Epithelial cell of esophagus (primary cell): ENCODE data around the gene PJA1.

Experiments
- DNase-seq: peaks from one replicate; pipeline ENCODE4 v3.0.0; 2010; ENCODE audit warnings: low read depth
- H3K4me3 ChIP-seq: 2 replicates; pipeline ENCODE4 v1.5.1; 2011; ENCODE audit warnings: mild to moderate bottlenecking, low read length, control low read depth
- TF ChIP-seq, protein P1 (sequence below): IDR thresholded peaks from 2 replicates; pipeline ENCODE4 v1.5.1; 2011; ENCODE audit warnings: low read depth, mild to moderate bottlenecking, low read length, control low read depth, inconsistent platforms; ENCODE audit not compliant: insufficient read depth; ENCODE audit errors: missing control alignments

The PJA1 gene, protein sequence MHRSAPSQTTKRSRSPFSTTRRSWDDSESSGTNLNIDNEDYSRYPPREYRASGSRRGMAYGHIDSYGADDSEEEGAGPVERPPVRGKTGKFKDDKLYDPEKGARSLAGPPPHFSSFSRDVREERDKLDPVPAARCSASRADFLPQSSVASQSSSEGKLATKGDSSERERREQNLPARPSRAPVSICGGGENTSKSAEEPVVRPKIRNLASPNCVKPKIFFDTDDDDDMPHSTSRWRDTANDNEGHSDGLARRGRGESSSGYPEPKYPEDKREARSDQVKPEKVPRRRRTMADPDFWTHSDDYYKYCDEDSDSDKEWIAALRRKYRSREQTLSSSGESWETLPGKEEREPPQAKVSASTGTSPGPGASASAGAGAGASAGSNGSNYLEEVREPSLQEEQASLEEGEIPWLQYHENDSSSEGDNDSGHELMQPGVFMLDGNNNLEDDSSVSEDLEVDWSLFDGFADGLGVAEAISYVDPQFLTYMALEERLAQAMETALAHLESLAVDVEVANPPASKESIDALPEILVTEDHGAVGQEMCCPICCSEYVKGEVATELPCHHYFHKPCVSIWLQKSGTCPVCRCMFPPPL

DNA sequence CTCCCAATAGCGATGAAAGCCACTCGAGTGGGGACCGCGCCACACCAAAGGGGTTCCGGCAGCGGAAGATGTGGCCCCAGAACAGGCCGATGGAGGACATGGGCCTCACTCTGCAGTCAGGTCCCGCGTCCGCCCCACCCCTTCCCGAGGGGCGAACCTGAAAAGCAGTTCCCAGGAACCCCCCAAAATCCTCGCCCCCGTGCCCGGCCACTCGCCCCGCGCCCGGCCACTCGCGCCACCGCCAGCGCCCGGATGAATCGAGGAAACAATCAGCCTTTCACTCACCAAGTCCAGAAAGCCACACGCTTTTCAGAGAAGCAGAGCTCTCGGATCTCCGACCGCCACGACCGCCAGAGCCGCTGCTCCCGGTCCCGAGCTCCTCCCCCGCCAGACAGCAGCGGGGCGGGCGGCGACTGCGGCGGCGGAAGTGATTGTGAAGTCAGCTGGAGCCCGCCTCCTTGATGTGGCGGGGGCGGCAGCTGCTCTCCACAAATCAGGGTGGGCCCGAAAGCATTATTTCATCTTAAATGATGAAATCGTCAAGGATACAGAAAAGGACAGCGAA, at the start of gene PJA1:
TSS of gene PJA1 (minus strand) at position 367 of the 565 bp plus-strand sequence. CDS start 2,380 bp downstream, outside the sequence.
- H3K4me3 ChIP-seq: peak within 1 kb of the TSS; percentile 69
- peak; percentile 70 for DNase-seq
- TF ChIP-seq, protein P1, sequence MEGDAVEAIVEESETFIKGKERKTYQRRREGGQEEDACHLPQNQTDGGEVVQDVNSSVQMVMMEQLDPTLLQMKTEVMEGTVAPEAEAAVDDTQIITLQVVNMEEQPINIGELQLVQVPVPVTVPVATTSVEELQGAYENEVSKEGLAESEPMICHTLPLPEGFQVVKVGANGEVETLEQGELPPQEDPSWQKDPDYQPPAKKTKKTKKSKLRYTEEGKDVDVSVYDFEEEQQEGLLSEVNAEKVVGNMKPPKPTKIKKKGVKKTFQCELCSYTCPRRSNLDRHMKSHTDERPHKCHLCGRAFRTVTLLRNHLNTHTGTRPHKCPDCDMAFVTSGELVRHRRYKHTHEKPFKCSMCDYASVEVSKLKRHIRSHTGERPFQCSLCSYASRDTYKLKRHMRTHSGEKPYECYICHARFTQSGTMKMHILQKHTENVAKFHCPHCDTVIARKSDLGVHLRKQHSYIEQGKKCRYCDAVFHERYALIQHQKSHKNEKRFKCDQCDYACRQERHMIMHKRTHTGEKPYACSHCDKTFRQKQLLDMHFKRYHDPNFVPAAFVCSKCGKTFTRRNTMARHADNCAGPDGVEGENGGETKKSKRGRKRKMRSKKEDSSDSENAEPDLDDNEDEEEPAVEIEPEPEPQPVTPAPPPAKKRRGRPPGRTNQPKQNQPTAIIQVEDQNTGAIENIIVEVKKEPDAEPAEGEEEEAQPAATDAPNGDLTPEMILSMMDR: no peak

DNA sequence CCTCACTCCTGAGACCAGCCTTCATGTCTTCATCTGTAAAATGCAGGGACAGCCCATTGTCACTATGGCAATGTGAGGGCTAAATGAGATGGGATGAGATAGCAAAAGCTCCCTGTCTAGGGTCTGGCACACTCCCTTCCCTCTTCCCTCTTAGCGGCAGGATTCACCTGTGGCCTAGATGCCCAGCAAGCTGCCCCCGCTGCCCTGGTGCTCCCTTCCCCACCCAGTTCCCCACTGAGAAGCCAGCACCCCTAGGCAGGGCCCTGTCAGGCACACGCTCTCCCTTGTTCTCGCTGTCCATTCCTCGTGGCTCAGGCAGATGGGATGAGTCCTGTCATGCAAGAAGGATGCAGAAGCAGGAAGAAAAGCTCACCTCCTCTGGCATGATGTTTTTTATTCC, 49.2 kb upstream of the PJA1 start:
- H3K4me3 ChIP-seq: no peak overlapping the region
- TF ChIP-seq, protein P1: no peak
- no peak for DNase-seq

DNA sequence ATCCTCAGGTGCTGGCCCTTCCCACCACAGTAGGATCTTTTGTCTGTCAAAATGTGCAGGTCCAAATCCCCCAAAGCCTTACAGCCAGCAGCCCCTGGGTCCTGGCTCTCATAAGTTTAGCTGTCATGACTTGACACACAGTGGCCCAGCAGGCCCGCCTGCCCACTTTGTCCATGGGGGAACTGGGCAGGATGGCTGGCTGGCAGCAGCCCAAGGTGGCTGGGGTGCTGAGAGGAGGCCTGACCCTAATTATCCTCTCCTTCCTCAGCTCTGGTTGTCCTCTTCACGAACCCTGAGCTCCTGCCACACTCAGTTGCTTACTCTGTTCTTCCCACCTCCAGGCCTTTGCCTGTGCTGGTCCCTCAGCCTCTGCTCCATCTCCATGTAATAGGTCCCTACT, 46.4 kb upstream of the PJA1 start:
- H3K4me3 ChIP-seq: no peak overlapping the region
- TF ChIP-seq, protein P1: no peak
- no peak for DNase-seq

DNA sequence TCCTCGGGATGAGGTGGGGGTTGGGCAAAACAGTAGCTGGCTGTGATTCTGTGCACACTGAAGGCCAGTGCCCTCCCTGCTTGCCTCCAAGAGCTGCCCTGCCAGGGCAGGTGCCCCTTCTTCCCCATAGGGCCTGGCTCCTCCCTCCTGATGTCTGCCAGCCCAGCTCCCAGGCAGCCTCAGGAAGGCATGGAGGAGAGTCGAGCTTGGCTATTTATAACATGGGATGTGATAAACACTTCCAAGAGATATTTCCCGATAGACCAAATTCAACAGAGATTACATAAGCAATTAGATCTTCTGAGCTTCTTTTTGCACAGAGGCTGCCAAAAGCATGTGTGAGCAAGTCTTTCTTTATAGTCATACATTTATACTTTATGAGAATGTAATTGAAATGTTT, 45.3 kb upstream of the PJA1 start:
- DNase-seq: peak; percentile 63
- TF ChIP-seq, protein P1: no peak
- H3K4me3 ChIP-seq: no peak overlapping the region

DNA sequence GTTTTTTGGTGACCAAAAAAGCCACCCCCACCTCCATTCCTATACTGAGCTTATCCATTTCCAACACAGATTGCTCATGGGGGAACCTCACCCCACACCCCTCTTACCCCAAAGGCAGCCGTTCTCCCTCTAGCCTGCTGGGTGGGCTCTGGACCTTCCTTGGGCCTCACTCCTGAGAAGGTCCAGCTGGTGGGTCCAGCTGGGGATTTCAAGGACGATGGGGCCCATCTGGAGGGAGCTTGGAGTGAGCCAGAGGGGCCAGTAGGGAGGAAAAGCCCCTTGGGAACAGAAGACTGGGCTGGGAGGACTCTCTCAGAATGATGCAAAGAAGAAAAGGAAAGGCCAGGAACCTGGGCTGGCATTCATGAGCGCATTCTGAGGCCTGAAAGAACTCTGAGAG, 42.0 kb upstream of the PJA1 start:
- no peak overlapping the region for H3K4me3 ChIP-seq
- no peak for DNase-seq
- TF ChIP-seq, protein P1: no peak

DNA sequence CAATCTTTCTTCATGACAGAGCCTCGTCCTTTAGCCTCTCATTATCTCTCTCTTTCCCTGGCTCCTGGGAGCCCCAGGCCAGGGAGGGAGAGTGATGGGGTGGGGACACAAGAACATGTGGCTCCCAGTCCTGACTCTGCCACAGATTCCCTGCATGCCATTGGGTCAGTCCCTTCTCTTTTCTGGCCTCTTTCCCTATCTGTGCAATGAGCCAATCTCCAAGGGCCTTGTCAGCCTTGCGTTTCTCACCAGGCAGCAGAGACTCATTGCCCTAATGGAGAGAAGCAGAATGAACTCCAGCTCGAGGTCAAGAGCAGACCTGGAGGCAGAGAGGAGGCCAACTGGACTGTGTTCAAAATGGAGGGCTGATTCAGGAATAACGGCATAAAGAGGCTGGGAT, 38.4 kb upstream of the PJA1 start:
- TF ChIP-seq, protein P1: no peak
- DNase-seq: no peak
- no peak overlapping the region for H3K4me3 ChIP-seq
